HL-60 (cell line): ENCODE data around the gene STARD7.

Experiments used
- CTCF ChIP-seq: IDR thresholded peaks from one replicate; pipeline ENCODE4 v1.5.1; 2011; ENCODE audit warnings: low read length, control low read depth, inconsistent platforms; ENCODE audit not compliant: insufficient read depth
- GABPA ChIP-seq: IDR thresholded peaks from 2 replicates; pipeline ENCODE4 v1.6.1; 2012; ENCODE audit warnings: low read depth
- POLR2AphosphoS5 ChIP-seq: IDR thresholded peaks from 2 replicates; pipeline ENCODE4 v1.6.1; 2012; ENCODE audit warnings: low read depth
- REST ChIP-seq: IDR thresholded peaks from 2 replicates; pipeline ENCODE4 v1.6.1; 2012; ENCODE audit warnings: low read depth; ENCODE audit not compliant: insufficient replicate concordance
- SPI1 ChIP-seq: IDR thresholded peaks from 2 replicates; pipeline ENCODE4 v1.6.1; 2012; ENCODE audit warnings: low read depth, mild to moderate bottlenecking, borderline replicate concordance

- TF ChIP-seq CTCF: no peak
- no peak for TF ChIP-seq POLR2AphosphoS5
- no peak for TF ChIP-seq GABPA
- TF ChIP-seq REST: no peak
- no peak for TF ChIP-seq SPI1
Measured at GRCh38 chr2:96247896-96248295, 39.3 kb upstream of the STARD7 start.
